Pancreas (tissue), 10 donors: Measurements from ENCODE around the gene CTIF. TPM values are rescaled to one million over a fixed set of nuclear protein-coding genes. Genes with fewer than 3 reads are reported as not detected.

Experiments
- ATAC-seq, 4 donors: fragments of 200-7000 bp; cut with Tn5 transposase; one replicate each; pipeline versions ENCODE4 v1.8.0 to v1.9.1; 2020; ENCODE audit warnings: mild to moderate bottlenecking in 4 of 4, moderate library complexity in 4 of 4
- DNase-seq, 6 donors: peaks; one replicate each; pipeline ENCODE4 v3.0.0-alpha.2; 2020
- FAIRE-seq: peaks from 2 replicates; lab custom pipeline; 2012; peaks lifted over from hg19 to GRCh38; lab: Jason Lieb, UNC
- H3K27ac ChIP-seq, 4 donors: fragments of 200-600 bp; sonication (generic); 1 replicate in 3 of 4; 2 replicates in 1 of 4; pipeline versions ENCODE4 v1.5.0 to v1.8.0; 2020
- H3K27me3 ChIP-seq, 4 donors: fragments of 200-600 bp; one replicate each; pipeline ENCODE4 v1.8.0; 2021
- H3K36me3 ChIP-seq, 3 donors: fragments of 200-600 bp; sonication (generic) in 1 of 3; one replicate each; pipeline versions ENCODE4 v1.5.0 to v1.8.0; 2020 to 2021
- H3K4me1 ChIP-seq, 3 donors: fragments of 200-600 bp; one replicate each; pipeline ENCODE4 v1.8.0; 2021
- H3K4me3 ChIP-seq, 4 donors: fragments of 200-600 bp; sonication (generic) in 2 of 4; one replicate each; pipeline versions ENCODE4 v1.5.0 to v1.8.0; 2020 to 2021
- H3K9me3 ChIP-seq, 4 donors: fragments of 200-600 bp; one replicate each; pipeline ENCODE4 v1.8.0; 2021
- WGBS, 2 donors: extraction: QIAGEN DNeasy Blood & Tissue Kit; methylation state at CpG; one replicate each; pipeline ENCODE4 v1.1.7; 2013; 5-methylcytosine and 5-hydroxymethylcytosine counted together
- intact Hi-C, 3 donors: fragments of 100-400 bp; cut with DNase I; formaldehyde crosslinking; loops; one replicate each; pipeline versions ENCODE4 v1.11.1 to v1.14.2; 2022
- polyA plus RNA-seq, 2 donors: library from polyadenylated mRNA; stranded (reverse); fragments of 200-250 nt; gene quantifications; one replicate each; pipeline ENCODE4 v1.2.3, GENCODE V29; 2013
- total RNA-seq, 6 donors: library from RNA; stranded (reverse); fragmentation: NEBNext Ultra II Directional in 4 of 6; extraction: Animal tissue kit (Norgen Biotek cat#: 25700) in 4 of 6; gene quantifications; one replicate each; pipeline versions ENCODE4 v1.2.1 to v1.2.4, GENCODE V29; 2021 to 2023
- TF ChIP-seq, protein P1 (sequence below), 4 donors: fragments of 200-600 bp; sonication (generic) in 3 of 4; IDR thresholded peaks; one replicate each; pipeline versions ENCODE4 v1.5.0 to v1.8.0; 2021; ENCODE audit warnings: antibody characterized with exemption in 4 of 4
- donor health status: healthy with polysubstance abuse.
- donor health status: DM: no; HTN: no; CAD: no; lungs with moderate emphysema.
- donor health status: DM: no; HTN: no; CAD: no.
- donor health status: control.
- donor health status: control.
- donor health status: Bipolar disorder and iron deficiency.
- donor health status: DM: yes; HTN: yes; CAD: no.
- donor health status: DM: no; HTN: no; CAD: no.
- donor health status: DM: no; HTN: no; CAD: no.
- donor health status: DM: yes; HTN: yes; CAD: no.

CTIF gene
- total and polyA plus RNA-seq, 8 donors: 15.1 to 27.4 (median 16.7) TPM

DNA sequence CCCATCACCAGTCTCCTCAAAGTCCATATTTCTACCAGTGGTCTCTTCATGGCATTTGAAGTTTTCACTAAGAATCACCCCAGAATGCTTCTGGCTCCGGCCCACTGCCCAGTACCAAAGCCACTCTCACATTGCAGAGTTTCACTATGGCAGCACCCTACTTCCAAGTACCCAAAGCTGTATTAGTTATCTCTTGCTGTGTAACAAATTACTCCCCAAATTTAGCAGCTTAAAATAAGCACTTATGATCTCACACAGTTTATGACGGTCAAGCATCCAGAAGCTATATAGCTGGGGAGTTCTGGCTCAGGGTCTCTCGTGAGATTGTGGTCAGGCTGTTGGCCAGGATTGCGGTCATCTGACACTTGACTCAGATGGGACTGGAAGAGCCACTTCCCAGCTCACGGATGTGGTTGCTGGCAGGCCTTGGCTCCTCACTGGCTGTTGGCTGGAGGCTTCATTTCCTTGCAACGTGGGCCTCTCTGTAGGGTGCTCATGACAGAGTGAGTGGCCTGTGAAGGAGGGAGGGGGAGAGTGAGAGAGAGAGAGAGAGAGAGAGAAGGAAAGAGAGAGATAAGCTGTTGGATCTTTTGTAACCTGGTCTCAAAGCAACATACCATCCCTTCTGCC lies 189.5 kb downstream of the CTIF start:
- H3K4me1 ChIP-seq: no peaks in the 10 kb centered on the region
- no peak overlapping the region for H3K27ac ChIP-seq
- no peaks in the 10 kb centered on the region for H3K9me3 ChIP-seq
- no peaks in the 10 kb centered on the region for H3K27me3 ChIP-seq
- no peak for FAIRE-seq
- peak in 1 of 6 donors; percentile 18 for DNase-seq
- TF ChIP-seq, protein P1, sequence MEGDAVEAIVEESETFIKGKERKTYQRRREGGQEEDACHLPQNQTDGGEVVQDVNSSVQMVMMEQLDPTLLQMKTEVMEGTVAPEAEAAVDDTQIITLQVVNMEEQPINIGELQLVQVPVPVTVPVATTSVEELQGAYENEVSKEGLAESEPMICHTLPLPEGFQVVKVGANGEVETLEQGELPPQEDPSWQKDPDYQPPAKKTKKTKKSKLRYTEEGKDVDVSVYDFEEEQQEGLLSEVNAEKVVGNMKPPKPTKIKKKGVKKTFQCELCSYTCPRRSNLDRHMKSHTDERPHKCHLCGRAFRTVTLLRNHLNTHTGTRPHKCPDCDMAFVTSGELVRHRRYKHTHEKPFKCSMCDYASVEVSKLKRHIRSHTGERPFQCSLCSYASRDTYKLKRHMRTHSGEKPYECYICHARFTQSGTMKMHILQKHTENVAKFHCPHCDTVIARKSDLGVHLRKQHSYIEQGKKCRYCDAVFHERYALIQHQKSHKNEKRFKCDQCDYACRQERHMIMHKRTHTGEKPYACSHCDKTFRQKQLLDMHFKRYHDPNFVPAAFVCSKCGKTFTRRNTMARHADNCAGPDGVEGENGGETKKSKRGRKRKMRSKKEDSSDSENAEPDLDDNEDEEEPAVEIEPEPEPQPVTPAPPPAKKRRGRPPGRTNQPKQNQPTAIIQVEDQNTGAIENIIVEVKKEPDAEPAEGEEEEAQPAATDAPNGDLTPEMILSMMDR (IDR thresholded peaks at IDR 0.05): no peak
- H3K4me3 ChIP-seq: no peak overlapping the region
- intact Hi-C loops: no loop called here
- 82 to 87% methylated on average over 6 of the region's 6 CpGs for WGBS, 2 donors
- ATAC-seq: peak in 3 of 4 donors; percentile 9 to 78 (median 62)
- no peaks in the 10 kb centered on the region for H3K36me3 ChIP-seq

DNA sequence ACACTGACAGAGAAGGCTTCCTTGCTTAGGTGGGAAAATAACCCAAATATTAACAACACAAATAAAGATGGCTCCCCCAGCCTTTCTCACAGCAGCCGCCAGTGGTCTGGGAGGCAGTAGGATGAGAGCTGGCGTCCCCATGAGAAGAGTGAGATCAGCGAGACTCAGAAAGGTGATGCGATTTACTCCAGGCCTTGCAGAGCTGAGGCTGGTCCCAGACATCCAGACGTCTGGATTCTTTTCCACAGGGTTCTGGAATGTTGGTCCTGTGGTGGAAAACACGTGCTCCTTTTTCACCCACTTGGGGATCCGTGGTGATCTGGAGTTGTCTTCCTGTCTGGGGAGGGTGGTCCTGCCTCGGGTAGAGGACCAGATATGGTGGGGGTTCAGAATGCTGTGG lies 190.6 kb downstream of the CTIF start:
- DNase-seq: no peak
- Histone ChIP-seq H3K4me1 (no peaks in the 10 kb centered on the region), H3K4me3 (no peak overlapping the region), H3K27me3 (no peaks in the 10 kb centered on the region), H3K27ac (no peak overlapping the region), H3K9me3 (no peaks in the 10 kb centered on the region), H3K36me3 (no peaks in the 10 kb centered on the region)
- FAIRE-seq: no peak
- 79 to 84% methylated on average over 8 of the region's 8 CpGs for WGBS, 2 donors
- TF ChIP-seq, protein P1 (IDR thresholded peaks at IDR 0.05): no peak
- ATAC-seq: no peak
- intact Hi-C loops: no loop called here

DNA sequence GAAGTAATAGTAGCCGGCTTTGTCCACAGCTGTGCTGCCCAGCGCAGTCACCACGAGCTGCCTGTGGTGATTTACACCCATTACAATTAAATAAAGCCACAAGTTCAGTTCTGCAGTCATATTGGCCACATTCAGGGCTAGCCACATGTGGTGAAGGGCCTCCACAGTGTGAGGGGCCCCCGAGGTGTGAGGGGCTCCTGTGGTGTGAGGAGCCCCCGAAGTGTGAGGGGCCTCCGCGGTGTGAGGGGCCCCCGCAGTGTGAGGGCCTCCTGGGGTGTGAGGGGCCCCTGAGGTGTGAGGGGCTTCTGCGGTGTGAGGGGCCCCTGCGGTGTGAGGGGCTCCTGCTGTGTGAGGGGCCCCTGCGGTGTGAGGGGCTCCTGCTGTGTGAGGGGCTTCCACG lies 191.2 kb downstream of the CTIF start:
- FAIRE-seq (no peak), DNase-seq (no peak), ATAC-seq (no peak)
- Histone ChIP-seq H3K27me3 (no peaks in the 10 kb centered on the region), H3K4me3 (no peak overlapping the region), H3K36me3 (no peaks in the 10 kb centered on the region), H3K9me3 (no peaks in the 10 kb centered on the region), H3K4me1 (no peaks in the 10 kb centered on the region), H3K27ac (no peak overlapping the region)
- intact Hi-C loops: no loop called here
- WGBS, 2 donors: 86 to 89% methylated on average over 11 to 12 of the region's 12 CpGs
- TF ChIP-seq, protein P1 (IDR thresholded peaks at IDR 0.05): no peak

DNA sequence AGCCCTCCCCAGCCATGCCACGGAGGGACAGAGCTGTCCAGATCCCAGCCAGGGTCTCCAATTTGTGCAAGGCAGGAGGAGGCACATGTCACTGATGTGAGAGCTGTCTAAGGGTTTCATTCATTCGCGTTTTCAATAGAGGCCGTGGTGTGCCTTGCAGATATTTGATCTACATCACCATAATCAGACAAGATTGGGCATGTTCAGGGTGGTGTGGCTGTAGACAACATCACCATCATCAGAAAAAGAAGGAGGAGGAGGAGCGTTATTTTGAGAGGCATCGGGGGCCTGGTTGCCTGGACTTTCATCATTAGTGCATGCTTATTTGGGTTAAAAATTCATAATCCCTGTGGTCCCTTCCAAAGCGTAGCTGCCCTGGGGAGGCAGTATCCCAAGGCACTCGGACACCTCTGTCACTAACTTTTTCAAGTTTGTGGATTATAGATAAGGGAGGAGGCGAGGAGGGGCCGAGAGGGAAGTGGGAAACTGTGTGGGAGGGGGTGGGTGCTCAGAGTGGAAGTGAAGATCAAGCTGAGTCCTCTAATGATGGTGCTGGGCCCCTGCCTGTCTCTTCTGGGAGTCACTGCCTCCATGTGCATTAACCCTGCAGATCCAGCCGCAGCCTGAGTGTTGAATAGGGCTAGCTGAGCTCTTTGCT lies 194.1 kb downstream of the CTIF start:
- Histone ChIP-seq H3K9me3 (no peaks in the 10 kb centered on the region), H3K4me3 (no peak overlapping the region), H3K36me3 (no peaks in the 10 kb centered on the region), H3K27me3 (no peaks in the 10 kb centered on the region), H3K27ac (no peak overlapping the region), H3K4me1 (no peaks in the 10 kb centered on the region)
- 90 to 91% methylated on average over 11 of the region's 11 CpGs for WGBS, 2 donors
- intact Hi-C loops: no loop called here
- DNase-seq (no peak), ATAC-seq (no peak), FAIRE-seq (no peak)
- TF ChIP-seq, protein P1 (IDR thresholded peaks at IDR 0.05): no peak
